ENCODE measurements around the gene RNF144A. TPM values are rescaled to one million over a fixed set of nuclear protein-coding genes. Genes with fewer than 3 reads are reported as not detected.

The RNF144A gene
- total and polyA plus RNA-seq, 12 donors, result 13.0 to 103 (median 42.3) TPM

DNA sequence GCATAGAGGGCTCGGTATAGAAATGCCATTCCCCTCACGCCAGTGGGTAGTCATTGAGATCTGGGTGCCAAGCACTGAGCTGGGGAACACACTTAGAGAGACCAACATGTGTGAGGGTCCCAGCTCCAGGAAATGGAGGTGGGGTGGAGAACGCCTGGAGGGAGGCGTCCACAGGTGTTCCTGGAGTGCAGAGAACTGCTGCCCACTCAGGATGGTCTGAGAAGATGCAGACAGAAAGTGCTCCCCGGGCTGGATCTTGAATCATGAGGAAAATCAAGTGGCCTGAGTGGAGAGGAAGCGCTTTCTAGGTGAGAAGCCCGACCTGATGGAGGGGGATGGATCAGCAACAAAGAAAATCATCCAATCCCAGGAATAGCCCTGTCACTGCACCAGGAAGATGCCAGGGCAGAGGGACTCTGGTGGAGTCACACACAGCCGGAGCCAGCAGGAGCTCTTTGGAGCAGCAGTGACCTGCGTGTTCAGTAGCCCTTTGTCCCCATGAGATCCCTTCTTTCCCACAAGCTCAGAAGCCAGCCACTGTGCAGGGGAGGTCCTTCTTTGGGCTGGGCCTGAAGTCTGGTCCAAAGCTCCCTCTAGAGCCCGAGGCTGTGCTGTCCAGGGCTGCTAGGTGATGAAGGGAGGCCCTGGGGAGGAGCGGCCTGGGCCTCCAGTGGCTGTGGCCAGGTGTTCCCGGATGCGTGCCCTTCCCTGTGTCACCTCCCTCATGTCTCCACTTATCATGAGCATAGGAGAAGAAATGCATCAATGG is 112.3 kb downstream of the RNF144A start:
- TF ChIP-seq, protein P1, sequence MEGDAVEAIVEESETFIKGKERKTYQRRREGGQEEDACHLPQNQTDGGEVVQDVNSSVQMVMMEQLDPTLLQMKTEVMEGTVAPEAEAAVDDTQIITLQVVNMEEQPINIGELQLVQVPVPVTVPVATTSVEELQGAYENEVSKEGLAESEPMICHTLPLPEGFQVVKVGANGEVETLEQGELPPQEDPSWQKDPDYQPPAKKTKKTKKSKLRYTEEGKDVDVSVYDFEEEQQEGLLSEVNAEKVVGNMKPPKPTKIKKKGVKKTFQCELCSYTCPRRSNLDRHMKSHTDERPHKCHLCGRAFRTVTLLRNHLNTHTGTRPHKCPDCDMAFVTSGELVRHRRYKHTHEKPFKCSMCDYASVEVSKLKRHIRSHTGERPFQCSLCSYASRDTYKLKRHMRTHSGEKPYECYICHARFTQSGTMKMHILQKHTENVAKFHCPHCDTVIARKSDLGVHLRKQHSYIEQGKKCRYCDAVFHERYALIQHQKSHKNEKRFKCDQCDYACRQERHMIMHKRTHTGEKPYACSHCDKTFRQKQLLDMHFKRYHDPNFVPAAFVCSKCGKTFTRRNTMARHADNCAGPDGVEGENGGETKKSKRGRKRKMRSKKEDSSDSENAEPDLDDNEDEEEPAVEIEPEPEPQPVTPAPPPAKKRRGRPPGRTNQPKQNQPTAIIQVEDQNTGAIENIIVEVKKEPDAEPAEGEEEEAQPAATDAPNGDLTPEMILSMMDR (IDR thresholded peaks at IDR 0.05), result peak in 1 of 6 experiments; percentile 10
- no peak for TF ChIP-seq POLR2A (IDR thresholded peaks at IDR 0.05)
- no peaks in the 10 kb centered on the region for H3K27me3 ChIP-seq
- H3K27ac ChIP-seq, result peak overlapping the region in 3 of 5 donors; percentile 12 to 32 (median 22)
- H3K4me1 ChIP-seq (replicated peaks in 1 of 2), result peaks cover 5 to 62% of the 10 kb centered on the region in 2 donors
- peaks cover 0 to 33% of the 10 kb centered on the region in 2 donors for H3K36me3 ChIP-seq (replicated peaks in 1 of 2)
- no peak overlapping the region for H3K4me3 ChIP-seq
- 77 to 88% (median 83%) methylated on average over 9 to 13 of the region's 13 CpGs for WGBS, 4 donors
- intact Hi-C loops (cut with DNase I), result no loop called here
- H3K9me3 ChIP-seq (replicated peaks in 1 of 3), result no peaks in the 10 kb centered on the region
- DNase-seq, result peak in 1 of 7 donors; percentile 65

DNA sequence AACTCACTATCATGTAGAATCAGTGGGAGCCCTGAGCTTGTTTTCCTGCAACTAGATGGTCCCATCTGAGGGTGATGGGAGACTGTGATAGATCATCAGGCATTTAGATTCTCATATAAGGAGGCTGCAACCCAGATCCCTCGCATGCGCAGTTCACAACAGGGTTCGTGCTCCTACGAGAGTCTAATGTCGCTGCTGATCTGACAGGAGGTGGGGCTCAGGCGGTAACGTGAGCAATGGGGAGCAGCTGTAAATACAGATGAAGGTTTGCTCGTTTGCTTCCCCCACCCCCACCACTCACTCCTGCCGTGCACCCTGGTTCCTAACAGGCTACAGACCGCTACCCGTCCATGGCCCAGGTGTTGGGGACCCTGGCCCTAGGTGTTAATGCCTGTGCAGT is 113.6 kb downstream of the RNF144A start:
- H3K27me3 ChIP-seq, result no peaks in the 10 kb centered on the region
- no peak for DNase-seq
- intact Hi-C loops (cut with DNase I), result no loop called here

DNA sequence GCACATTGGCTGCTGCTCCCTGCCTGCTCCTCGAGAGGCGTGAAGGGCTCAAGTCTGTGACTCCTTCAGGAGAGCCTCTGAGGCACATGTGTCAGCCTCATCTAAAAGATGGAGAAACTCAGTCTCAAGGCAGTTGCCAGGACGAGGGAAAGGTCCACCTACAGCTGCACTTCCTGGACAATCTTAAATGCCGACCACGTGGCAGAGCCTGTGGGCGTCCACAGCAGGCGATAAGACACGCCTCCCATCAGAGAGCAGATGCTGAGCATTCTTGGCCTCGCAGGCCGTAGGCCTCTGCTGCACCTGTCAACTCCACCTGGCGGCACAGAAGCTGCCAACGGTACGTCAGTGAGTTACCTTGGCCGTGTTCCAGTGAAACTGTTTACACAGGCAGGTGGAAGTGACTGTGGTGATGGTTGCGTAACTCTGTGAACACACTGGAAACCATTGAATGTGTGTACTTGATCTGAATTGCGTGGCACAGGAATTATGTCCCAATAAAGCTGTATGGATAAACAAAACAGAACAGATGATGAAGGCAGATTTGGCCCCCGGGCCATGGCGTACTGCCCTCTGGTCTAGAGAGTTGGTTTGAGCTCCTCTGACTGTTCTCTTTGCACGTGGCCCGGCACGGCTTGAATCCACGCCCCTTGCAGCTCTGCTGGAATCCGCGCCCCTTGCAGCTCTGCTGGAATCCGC is 114.5 kb downstream of the RNF144A start:
- intact Hi-C loops (cut with DNase I), result no loop called here

More for the DNA sequence above, 113.6 kb downstream of the RNF144A start:
- WGBS, 4 donors, result 87 to 94% (median 91%) methylated on average over 3 to 11 of the region's 11 CpGs
- no peak overlapping the region for H3K4me3 ChIP-seq
- H3K9me3 ChIP-seq (replicated peaks in 1 of 3), result no peaks in the 10 kb centered on the region
- TF ChIP-seq, protein P1 (IDR thresholded peaks at IDR 0.05), result no peak
- no peak for TF ChIP-seq POLR2A (IDR thresholded peaks at IDR 0.05)
- peak overlapping the region in 1 of 5 donors; percentile 70 for H3K27ac ChIP-seq
- H3K4me1 ChIP-seq (replicated peaks in 1 of 2), result peaks cover 4 to 50% of the 10 kb centered on the region in 2 donors
- peaks cover 0 to 35% of the 10 kb centered on the region in 2 donors for H3K36me3 ChIP-seq (replicated peaks in 1 of 2)

DNA sequence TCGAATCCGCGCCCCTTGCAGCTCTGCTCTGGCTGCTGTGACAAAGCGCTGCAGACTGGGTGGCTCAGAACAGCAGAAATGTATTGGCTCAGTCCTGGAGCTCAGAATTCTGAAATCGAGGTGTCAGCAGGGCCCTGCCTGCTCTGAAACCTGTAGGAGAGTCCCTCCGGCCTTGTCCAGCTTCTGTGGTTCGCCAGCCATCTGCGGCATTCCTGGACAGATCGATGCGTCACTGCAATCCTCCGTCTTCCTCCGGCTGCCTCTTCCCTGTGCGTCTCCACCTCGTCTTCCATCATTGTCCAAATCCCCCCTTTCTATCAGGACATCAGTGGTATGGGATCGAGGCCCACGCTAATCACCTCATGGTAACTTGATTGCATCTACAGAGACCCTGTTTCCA is 115.2 kb downstream of the RNF144A start:
- 95 to 99% (median 96%) methylated on average over 13 to 16 of the region's 16 CpGs for WGBS, 4 donors
- peaks cover 0 to 36% of the 10 kb centered on the region in 2 donors for H3K36me3 ChIP-seq (replicated peaks in 1 of 2)

More for the DNA sequence above, 114.5 kb downstream of the RNF144A start:
- H3K36me3 ChIP-seq (replicated peaks in 1 of 2), result peaks cover 0 to 40% of the 10 kb centered on the region in 2 donors
- H3K4me1 ChIP-seq (replicated peaks in 1 of 2), result peaks cover 0 to 41% of the 10 kb centered on the region in 2 donors
- DNase-seq, result peak in 4 of 7 donors; percentile 58 to 81 (median 65)
- 66 to 79% (median 69%) methylated on average over 11 to 25 of the region's 25 CpGs for WGBS, 4 donors
- H3K27me3 ChIP-seq, result no peaks in the 10 kb centered on the region
- no peak for TF ChIP-seq POLR2A (IDR thresholded peaks at IDR 0.05)
- TF ChIP-seq, protein P1 (IDR thresholded peaks at IDR 0.05), result no peak
- H3K9me3 ChIP-seq (replicated peaks in 1 of 3), result no peaks in the 10 kb centered on the region
- H3K4me3 ChIP-seq, result no peak overlapping the region
- peak overlapping the region in 2 of 5 donors; percentile 35 to 70 for H3K27ac ChIP-seq

More for the DNA sequence above, 115.2 kb downstream of the RNF144A start:
- no peak for DNase-seq
- TF ChIP-seq POLR2A (IDR thresholded peaks at IDR 0.05), result no peak
- TF ChIP-seq, protein P1 (IDR thresholded peaks at IDR 0.05), result no peak
- H3K9me3 ChIP-seq (replicated peaks in 1 of 3), result no peaks in the 10 kb centered on the region
- H3K27me3 ChIP-seq, result no peaks in the 10 kb centered on the region
- peaks cover 0 to 34% of the 10 kb centered on the region in 2 donors for H3K4me1 ChIP-seq (replicated peaks in 1 of 2)
- no peak overlapping the region for H3K27ac ChIP-seq
- intact Hi-C loops (cut with DNase I), result no loop called here
- no peak overlapping the region for H3K4me3 ChIP-seq
